IPS-18c (cell line): ENCODE data around the gene NCAPD2.

ENCODE experiments used
- H3K4me3 ChIP-seq: 2 replicates; pipeline ENCODE4 v1.7.0; 2013; ENCODE audit warnings: low read depth, mild to moderate bottlenecking, low read length, moderate library complexity; ENCODE audit not compliant: insufficient read depth
- H3K9me3 ChIP-seq: one replicate; pipeline ENCODE4 v1.6.1; 2013; ENCODE audit warnings: mild to moderate bottlenecking, low read length, moderate library complexity; ENCODE audit not compliant: control insufficient read depth, insufficient read depth

NCAPD2 gene

GRCh38 chr12:6526201-6526600 lies 32.3 kb downstream of the NCAPD2 start:
- Histone ChIP-seq H3K4me3 (no peak overlapping the region), H3K9me3 (peaks cover 2% of the 10 kb centered on the region)

GRCh38 chr12:6526766-6527525 lies 33.0 kb downstream of the NCAPD2 start:
- Histone ChIP-seq H3K9me3 (no peaks in the 10 kb centered on the region), H3K4me3 (no peak overlapping the region)

GRCh38 chr12:6527711-6528110 lies 33.8 kb downstream of the NCAPD2 start:
- Histone ChIP-seq H3K9me3 (no peaks in the 10 kb centered on the region), H3K4me3 (no peak overlapping the region)

- Histone ChIP-seq H3K9me3 (no peaks in the 10 kb centered on the region), H3K4me3 (no peak overlapping the region)
Observed at GRCh38 chr12:6528539-6529235, 34.8 kb downstream of the NCAPD2 start.

GRCh38 chr12:6529291-6529737 lies 35.4 kb downstream of the NCAPD2 start:
- Histone ChIP-seq H3K9me3 (no peaks in the 10 kb centered on the region), H3K4me3 (no peak overlapping the region)

GRCh38 chr12:6530576-6531260 lies 36.8 kb downstream of the NCAPD2 start:
- H3K4me3 ChIP-seq, result no peak overlapping the region
- no peaks in the 10 kb centered on the region for H3K9me3 ChIP-seq

- H3K9me3 ChIP-seq, result peaks cover 3% of the 10 kb centered on the region
Observed at GRCh38 chr12:6532051-6532926, 38.4 kb downstream of the NCAPD2 start.

GRCh38 chr12:6532927-6533652 lies 39.2 kb downstream of the NCAPD2 start:
- Histone ChIP-seq H3K4me3 (peak overlapping the region; percentile 98), H3K9me3 (peaks cover 3% of the 10 kb centered on the region)

More at GRCh38 chr12:6532051-6532926, 38.4 kb downstream of the NCAPD2 start:
- H3K4me3 ChIP-seq, result peak overlapping the region; percentile 98

GRCh38 chr12:6533653-6533922 lies 39.7 kb downstream of the NCAPD2 start:
- peak overlapping the region; percentile 98 for H3K4me3 ChIP-seq
- peaks cover 3% of the 10 kb centered on the region for H3K9me3 ChIP-seq

- peak within 1 kb of the TSS; percentile 98 for H3K4me3 ChIP-seq
- peaks cover 3% of the 10 kb centered on the region for H3K9me3 ChIP-seq
Observed at GRCh38 chr12:6533923-6534694, 40.2 kb downstream of the NCAPD2 start, which contains the start of gene GAPDH. Gene GAPDH, plus strand, starts transcription at chr12:6534517. Its CDS starts 316 bp downstream, at chr12:6534833.

- H3K4me3 ChIP-seq, result peak overlapping the region; percentile 98
- peaks cover 3% of the 10 kb centered on the region for H3K9me3 ChIP-seq
Observed at GRCh38 chr12:6534695-6534944, 40.7 kb downstream of the NCAPD2 start.

GRCh38 chr12:6534945-6535696 lies 41.2 kb downstream of the NCAPD2 start:
- Histone ChIP-seq H3K9me3 (peaks cover 3% of the 10 kb centered on the region), H3K4me3 (peak overlapping the region; percentile 98)

- H3K9me3 ChIP-seq, result peaks cover 3% of the 10 kb centered on the region
- peak overlapping the region; percentile 98 for H3K4me3 ChIP-seq
Observed at GRCh38 chr12:6535697-6535946, 41.7 kb downstream of the NCAPD2 start.

- H3K4me3 ChIP-seq, result peak overlapping the region; percentile 98
- peaks cover 3% of the 10 kb centered on the region for H3K9me3 ChIP-seq
Observed at GRCh38 chr12:6535960-6536847, 42.3 kb downstream of the NCAPD2 start.
